Anterior cingulate cortex (tissue), 58 donors: ENCODE results near the gene DGKH.
"Not testable (repeated sequence)": the region's sequence is repeated elsewhere in the genome, so short reads cannot be mapped to it uniquely, and the experiment has no call there.

ENCODE experiments used
- DNase-seq, 58 donors: peaks; one replicate each; lab custom pipeline; 2025; lab: John Stamatoyannopoulos, UW

The DGKH gene

DNA sequence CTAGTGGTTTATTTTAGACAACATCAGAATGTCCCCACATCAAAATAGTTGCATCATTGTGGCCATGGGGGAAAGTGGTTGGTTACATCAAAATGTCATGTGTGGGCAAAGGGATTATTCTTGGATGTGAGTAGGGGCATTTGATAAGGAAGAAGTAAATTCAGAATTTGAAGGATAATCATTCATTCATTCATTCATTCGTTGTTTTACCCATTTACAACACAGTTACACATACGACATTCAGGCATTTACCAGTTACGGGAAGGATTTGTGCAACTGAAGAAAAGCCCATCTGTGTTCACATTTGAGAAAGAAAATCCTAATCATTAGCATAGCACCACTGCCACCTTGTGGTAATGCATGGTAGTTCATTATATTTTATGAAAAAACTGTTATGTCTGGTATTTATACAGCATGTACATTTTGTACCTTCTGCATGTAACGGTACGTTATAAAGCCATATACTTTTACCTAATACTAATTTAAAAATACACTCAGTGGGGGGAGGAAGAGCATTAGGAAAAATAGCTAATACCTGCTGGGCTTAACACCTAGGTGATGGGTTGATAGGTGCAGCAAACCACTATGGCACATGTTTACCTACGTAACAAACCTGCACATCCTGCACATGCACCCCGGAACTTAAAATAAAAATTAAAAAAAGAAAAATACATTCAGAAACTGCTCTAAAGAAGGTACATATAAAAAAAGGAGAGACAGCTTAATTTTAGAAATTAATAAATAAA, 62.1 kb downstream of the DGKH start:
- DNase-seq = peak in 2 of 58 donors; percentile 53 to 69

DNA sequence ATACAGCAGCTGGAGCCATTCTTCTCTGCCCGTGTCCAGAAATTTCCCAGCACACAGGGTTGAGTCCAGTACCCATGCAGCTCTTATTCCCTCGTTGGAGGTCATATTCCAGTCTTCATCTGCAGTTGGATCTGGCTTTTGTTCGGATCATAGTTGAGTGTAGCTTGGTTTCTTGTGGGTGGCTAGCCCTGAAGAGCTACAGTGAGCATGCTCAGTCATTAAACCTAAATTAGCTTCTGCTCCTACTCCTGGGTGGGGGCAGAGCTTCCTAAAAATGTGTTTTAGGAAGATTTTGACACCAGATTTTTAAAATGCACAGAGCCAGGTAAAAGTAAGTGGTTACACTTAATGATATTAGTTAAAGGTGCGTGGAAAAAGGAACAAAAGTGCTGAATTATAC, 64.4 kb downstream of the DGKH start:
- no peak for DNase-seq

DNA sequence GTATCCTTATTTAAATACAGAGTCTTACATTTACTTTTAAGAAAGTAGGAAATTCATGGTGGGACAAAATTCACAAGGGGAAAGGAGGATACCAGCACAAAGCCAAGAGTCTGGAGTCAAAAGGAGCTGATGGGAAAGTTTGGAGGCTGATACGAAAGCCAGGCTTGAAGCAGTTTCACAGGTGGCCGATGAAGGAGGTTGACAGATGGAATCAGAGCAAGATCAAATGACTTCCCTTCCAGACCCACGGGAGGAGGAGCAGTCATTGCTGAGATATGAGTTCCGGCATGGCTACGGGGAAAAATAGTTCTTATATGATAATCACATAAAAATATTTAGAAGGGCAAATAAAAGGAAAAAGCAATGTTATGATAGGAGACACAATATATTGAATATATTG, 65.0 kb downstream of the DGKH start:
- DNase-seq = no peak

DNA sequence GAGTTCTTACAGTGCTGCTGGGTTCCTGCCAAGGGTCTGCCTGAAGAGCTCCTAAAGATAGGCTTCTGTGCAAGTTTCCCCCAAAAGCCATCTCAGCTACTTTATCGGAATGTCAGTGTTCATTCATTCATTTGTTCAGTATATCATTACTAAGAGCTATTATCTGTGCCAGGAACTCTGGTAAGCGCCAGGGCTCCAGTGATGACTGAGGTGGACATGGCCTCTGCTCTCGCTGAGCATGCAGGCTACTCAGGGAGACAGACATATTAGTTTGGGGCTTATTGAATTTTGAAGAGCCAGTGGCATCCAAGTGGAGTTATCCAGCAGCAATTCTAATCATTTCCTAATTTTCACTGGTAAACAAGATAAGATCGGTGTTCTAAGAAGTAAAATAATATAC, 65.8 kb downstream of the DGKH start:
- DNase-seq = no peak

DNA sequence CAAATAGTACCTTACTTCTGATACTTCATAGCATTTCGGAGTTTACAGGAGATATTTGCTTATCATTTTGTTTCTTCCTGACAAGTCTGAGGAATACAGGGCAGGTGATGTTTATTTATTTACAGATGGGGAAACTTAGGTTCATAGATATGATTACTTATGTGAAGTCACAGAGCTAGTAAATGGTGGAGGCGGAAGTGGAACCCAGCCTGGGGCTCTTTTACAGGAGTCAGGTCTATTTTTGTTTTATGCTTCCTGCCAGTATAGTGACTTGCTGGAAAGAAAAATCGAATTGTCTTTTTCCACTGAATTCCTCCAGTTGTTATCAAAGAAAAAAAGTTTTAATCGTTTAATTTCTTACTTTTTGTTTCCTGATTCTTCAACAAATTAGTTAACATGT, 66.5 kb downstream of the DGKH start:
- no peak for DNase-seq

DNA sequence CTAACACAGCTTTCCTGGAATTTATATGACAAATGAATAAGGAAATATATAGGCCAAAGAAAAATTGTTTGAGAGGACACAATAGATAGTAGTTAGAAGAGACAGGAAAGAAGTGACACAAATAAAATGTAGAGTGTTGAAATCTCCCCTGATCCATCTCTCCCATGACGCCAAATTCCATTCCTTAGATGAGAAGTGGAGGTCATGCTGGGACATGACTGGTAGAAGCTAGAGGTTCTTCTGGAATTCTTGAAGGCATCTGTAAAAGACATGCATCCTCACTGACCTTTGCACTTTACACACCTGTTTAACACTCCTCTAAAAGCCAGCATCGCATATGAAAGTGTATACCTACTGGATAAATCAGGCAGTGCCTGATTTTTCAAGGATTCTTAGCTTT, 67.8 kb downstream of the DGKH start:
- DNase-seq = no peak

DNA sequence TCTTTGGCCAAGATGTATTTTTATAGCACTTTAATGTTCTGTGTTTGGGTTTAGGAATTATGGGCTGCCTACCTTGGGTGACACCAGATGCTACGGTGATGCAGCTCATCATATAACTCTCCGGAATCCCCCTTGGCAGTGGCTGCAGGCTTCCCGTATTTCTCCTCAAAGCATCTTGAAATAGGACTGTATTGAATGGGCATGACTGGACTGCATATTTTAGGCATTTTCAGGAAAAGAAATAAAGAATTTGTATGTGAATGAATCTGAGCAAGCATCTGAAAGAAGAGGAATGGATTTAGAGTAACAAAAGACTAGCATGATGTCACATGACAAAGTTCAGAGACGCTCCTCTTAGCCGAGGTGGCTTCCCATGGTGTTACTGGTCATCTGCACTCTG, 70.6 kb downstream of the DGKH start:
- DNase-seq = no peak

DNA sequence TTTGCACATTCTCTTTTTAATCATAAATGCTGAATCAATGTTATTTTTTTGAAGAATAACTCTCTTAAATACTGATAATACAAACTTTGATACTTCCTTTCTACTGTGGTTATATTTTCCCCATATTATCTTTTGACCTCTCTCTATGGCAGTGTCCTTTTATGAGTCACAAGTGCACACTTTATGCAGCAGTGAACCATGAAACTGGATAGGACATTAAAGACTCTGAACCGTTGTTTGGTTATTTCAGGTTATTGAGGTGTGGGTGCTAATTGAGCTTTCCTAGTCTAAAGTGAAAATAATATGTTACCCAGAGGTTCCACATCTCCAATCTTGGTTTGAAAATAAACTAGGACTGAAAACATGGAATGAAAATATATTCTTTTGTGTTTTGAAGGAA, 71.4 kb downstream of the DGKH start:
- DNase-seq = no peak

DNA sequence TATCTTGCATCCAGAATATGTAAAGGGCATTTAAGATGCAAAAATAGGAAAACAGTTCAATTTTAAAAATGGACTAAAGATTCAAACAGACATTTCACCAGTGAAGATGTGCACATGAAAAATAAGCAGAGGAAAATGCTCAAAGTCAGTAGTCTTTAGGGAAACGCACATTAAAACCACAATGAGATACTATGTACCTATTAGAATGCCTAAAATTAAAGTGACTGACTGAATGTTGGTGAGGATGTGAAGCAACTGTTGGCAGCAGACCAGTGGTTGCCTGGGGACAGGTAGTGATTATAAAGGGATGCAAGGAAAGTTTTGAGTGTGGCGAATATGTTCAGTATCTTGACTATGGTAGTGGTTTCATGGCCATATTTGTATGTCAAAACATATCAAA, 75.2 kb downstream of the DGKH start:
- no peak for DNase-seq

DNA sequence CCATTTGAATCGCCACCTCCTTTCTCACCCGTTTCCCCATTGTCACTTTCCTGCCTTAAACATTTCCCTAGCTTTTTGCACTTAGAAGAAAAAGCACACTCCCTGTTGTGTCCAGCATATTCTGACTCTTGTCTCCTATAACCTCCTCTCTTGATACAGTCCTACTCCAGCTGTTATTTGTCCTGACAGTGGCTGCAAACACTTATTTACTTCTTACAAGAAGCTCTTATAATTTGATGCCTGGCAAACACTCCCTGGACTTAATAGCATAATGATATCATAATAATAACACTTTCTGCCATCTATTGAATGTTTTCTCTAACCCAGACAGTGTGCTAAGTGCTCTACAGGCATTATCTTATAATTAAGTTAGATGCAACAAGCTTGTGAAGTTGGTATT, 76.6 kb downstream of the DGKH start:
- no peak for DNase-seq

DNA sequence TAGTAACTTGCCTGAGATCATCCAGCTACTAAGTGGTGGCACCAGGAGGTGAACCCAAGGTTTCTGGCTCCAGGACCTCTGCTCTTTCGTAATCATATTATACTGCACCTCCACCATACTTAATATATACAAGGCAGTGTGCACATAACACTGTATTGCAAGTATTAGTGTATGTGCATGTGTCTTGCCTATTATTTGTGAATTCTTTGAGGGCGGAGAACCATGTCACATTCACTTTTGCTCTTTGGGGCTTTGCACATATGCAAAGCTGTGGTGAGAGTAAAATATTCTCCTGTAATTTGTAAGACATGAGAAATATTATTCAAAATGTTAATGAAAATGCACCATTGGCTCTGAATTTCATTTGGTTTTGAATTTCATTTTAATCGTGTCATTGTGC, 78.6 kb downstream of the DGKH start:
- no peak for DNase-seq

DNA sequence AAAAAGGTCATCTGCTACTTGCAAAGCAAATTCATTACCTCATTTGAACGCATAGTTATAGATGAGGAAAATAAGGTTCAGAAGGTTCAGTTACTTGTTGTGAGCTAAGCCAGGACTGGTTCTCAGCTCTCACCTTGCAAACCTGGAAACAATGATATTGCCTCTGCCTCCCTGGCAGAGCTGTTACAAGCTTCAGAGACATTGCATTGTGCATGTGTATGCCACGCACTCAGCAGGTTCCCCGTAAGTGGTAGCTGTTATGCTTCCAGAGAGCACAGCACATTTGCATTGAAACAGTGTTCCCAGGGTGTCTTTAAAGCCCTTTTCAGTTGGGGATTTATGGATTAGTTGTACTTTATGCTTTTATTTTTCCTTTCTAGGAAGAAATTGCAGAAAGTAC, 80.6 kb downstream of the DGKH start:
- no peak for DNase-seq

DNA sequence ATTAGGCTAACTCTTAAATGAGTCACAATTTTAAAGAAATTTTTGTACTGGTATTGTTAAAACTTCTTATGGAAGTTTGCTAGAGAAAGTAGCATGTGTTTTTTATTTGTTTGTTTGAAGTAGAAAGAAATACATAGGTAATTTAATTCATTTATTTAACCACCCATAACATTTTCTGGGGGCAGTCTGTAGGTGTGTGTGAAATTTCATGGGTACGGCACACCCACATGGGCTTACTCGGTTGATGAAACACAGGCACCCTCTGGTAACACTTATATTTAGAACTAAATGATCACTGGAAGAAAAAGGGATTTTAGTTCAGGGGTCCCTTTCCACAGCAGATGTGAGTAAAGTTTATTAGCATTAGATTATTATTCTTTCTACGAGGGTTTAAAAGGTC, 88.1 kb downstream of the DGKH start:
- no peak for DNase-seq

DNA sequence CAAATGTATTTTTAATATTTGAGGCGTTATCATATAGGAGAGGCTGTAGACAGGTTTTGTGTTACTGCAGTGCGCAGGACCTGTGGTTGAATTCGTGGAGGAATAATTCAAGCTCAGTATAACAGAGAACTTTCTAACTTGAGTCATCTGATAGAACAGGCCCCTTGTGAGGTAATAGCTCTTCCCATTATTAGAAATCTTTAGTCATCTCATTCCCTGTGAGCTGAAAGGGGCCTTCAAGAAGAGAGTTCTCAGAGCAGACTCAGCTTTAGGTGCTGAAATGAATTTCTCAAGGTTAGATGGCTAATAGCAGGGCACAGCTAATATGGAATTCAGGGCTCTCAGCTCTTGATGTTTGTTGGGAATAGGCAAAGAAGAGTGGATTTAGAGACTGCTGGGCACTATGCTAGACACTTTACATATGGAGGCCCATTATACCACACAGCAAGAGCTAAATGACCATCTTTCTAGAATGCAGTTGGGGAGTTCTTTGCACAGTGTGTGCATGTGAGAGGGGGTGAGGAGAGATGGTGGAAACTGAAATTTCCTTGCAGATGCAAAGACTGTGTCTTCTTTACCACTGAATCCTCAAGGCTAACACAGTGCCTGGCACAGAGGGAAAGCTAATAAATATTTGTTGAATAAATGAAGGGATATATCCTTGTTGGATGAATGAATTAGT, 89.5 kb downstream of the DGKH start:
- no peak for DNase-seq

DNA sequence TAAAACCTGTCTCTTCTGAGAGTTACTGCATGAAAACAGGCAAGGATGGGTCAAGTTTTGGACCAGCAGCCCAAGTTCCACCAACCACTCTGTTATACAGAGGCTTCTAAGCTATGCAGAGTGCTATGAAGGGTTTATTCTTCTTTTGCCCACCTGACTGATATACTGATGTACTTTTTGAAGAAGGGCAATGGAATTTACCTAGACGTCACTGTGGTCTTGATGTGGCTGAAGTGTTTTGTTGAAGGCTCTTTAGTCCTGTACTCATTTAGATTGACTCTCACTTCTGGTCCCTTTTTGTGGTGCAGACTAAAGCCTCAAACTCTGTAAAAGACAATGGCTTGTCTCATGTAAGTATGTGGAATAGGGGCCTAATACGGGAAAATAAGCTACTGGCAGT, 92.0 kb downstream of the DGKH start:
- no peak for DNase-seq

DNA sequence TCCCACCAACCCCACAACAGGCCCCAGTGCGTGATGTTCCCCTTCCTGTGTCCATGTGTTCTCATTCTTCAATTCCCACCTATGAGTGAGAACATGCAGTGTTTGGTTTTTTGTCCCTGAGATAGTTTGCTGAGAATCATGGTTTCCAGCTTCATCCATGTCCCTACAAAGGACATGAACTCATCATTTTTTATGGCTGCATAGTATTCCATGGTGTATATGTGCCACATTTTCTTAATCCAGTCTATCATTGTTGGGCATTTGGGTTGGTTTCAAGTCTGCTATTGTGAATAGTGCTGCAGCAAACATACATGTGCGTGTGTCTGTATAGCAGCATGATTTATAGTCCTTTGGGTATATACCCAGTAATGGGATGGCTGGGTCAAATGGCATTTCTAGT, 92.6 kb downstream of the DGKH start:
- DNase-seq = not testable (repeated sequence)

DNA sequence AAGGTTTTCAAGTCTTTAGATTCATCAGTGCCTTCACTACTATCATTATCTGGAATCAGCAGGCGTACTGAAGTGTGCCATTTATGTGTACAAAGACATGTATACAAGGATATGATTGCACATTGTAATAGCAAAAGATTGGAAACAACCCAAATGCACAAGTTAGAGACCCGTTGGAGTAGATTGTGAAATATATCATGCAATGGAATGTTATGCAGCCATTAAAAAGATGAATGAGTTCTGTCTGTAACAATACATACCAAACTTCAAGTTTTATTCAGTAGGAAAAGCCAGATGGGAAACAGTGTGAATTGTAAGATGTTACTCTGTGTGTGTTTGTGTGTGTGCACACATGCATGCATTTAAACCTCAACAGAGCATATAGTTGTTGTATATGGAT, 97.9 kb downstream of the DGKH start:
- DNase-seq = no peak

DNA sequence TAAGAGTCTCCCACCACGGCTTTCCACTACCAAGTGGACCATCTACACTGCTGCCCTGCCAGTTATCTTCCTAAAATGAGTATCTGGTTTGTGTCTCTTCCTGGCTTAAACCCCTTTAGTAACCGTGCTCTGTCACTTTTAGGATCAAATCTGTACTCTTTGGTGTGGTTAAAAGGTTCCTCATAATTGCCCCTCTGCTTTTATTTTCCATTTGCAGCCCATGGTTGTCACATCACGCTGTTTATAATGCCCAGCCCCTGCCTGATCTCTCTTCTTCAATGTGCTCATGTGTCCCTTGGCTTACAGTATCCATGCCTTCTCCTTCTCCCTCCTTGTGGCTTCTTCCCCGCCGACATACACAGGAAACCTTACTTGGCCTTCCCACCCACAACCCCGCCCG, 100.1 kb downstream of the DGKH start:
- no peak for DNase-seq

DNA sequence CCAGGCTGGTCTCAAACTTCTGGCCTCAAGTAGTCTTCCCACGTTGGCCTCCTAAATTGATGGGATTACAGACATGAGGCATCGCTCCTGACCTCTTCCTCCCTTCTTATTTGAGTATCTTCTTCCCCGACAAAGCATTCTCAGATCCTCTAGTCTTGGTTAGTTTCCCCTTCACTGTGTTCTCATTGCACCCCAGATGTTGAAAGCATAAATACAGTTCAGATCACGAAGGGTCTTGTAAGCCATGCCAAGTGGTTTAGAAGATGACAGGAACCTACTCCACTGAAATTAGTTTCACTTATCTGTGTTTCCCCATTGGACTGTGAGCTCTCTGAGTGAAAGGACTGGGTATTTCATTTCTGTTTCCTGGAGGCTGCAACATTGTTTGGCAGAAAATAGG, 100.7 kb downstream of the DGKH start:
- DNase-seq = no peak

DNA sequence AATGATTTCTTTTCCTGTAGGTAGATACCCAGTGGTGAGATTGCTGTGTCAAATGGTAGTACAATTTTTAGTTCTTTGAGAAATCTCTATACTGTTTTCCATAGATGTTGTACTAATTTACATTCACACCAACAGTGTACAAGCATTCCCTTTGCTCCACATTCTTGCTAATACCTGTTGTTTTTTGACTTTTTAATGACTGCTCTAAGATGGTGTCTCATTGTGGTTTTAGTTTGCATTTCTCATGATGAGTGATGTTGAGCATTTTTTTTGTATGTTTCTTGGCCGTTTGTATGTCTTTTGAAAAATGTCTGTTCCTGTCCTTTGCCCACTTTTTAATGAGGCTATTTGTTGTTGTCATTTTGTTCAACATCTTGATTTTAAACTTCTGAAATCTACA, 103.3 kb downstream of the DGKH start:
- no peak for DNase-seq

DNA sequence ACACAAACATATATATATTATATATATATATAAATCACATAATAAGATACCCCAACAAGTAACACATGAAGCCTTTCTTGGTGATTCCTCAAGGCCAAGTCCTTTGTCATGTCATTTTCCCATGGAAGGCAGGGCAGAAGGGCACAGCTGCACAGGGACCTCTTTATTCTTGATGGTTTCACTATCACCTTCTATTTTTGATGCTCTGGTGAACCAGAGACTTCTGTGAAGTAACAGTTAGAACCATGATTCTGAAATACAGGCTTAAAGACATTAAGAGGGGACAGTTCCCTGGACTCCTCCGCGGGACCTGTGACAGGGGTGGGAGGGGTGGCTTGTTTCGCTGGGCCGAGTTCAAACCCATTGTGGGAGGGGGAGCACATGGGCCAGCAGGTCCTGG, 104.0 kb downstream of the DGKH start:
- DNase-seq = no peak
